HG02759 (cell line): ENCODE data around the gene R3HDM1.
A peak's percentile ranks its signal among the peaks of the same experiment; 100 is the strongest.
"Not testable (repeated sequence)": the region's sequence is repeated elsewhere in the genome, so short reads cannot be mapped to it uniquely, and the experiment has no call there.

Experiments
- ATAC-seq: cut with Tn5 transposase; IDR thresholded peaks from one replicate; pipeline ENCODE4 v1.9.1; 2021; ENCODE audit warnings: mild to moderate bottlenecking, moderate library complexity; ENCODE audit not compliant: unreplicated experiment

Gene R3HDM1

GRCh38 chr2:135637456-135638087 is 106.3 kb downstream of the R3HDM1 start:
- ATAC-seq, result peak; percentile 87

- no peak for ATAC-seq
These were observed 107.5 kb downstream of the R3HDM1 start for GRCh38 chr2:135638825-135639224.

DNA sequence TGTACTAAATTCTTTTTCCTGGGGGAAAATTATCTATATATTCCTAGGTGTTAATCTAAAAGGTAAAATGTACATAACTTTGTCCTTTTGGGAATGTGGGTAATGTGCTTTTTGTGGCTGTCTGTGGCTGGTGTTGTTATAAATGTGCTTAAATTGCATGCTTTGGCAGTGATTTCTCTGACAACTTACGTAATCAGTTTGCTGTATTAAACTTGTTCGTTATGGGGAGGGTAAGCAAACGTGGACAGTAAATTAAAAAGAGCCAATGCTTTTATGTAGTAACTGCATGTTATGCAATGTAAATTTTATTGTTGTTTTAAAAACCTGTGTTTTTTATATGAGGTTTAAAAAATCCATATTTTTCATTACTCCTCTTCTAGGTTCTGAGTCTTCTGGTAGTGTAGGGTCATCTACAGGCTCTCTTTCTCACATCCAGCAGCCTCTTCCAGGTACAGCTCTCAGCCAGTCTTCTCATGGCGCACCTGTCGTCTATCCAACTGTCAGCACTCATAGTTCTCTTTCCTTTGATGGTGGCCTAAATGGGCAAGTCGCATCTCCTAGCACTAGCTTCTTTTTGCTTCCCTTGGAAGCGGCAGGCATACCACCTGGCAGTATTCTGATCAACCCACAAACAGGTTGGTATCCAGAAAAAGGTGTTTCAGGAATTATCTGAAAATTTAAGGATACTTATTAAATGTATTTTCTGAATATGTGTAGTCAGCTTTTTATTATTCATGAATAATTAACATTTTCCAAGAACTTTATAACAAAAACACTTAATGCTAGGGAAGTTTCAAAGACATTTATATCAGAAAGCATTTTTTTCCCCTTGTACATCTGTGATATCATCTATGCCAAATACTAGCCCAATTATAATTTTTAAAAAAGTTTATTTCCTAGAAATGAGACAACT is 110.1 kb downstream of the R3HDM1 start:
- no peak for ATAC-seq

DNA sequence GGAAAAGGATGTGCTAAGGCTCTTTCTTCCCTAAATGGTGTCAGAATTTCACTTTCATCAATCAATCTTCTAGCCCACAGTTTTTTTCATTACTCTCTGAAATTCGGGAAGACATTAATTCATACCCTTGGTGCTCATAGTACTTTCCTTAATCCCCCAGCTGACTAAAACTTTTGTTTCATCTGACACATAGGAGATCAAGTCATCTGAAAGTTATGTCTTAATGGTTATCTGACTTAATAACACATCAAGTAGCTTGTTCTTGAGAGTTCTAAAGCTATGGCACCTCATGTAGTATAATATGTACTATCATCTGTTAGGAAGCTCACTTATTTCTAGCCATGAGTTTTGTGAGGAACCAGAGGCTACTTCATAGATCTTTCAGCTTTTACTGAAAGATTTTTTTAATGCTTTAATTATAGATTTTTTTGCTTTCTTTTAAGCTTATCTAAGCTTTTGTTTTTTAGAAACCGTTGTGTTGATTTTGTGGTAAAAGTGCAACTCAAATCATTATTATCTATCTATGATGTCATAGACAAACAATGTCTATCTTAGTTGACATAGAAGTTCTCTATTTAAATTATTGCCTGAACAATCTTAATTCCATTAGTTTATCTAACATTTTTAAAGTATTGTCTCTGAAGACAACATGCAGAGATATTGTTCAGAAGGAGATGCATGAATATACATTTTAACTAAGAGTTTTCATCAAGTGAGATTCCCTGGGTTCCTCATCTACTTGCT is 116.7 kb downstream of the R3HDM1 start:
- no peak for ATAC-seq

- ATAC-seq, result no peak
These were observed 119.4 kb downstream of the R3HDM1 start for GRCh38 chr2:135650721-135651120.

- ATAC-seq, result no peak
These were observed 120.4 kb downstream of the R3HDM1 start for GRCh38 chr2:135651717-135652116.

GRCh38 chr2:135654239-135654638 is 123.0 kb downstream of the R3HDM1 start:
- ATAC-seq, result not testable (repeated sequence)

GRCh38 chr2:135657806-135658582 is 126.7 kb downstream of the R3HDM1 start:
- no peak for ATAC-seq

- no peak for ATAC-seq
These were observed 130.8 kb downstream of the R3HDM1 start for GRCh38 chr2:135662088-135662487.

- ATAC-seq, result no peak
These were observed 131.9 kb downstream of the R3HDM1 start for GRCh38 chr2:135663148-135663700.

- peak; percentile 91 for ATAC-seq
These were observed 133.4 kb downstream of the R3HDM1 start for GRCh38 chr2:135664623-135665068.

DNA sequence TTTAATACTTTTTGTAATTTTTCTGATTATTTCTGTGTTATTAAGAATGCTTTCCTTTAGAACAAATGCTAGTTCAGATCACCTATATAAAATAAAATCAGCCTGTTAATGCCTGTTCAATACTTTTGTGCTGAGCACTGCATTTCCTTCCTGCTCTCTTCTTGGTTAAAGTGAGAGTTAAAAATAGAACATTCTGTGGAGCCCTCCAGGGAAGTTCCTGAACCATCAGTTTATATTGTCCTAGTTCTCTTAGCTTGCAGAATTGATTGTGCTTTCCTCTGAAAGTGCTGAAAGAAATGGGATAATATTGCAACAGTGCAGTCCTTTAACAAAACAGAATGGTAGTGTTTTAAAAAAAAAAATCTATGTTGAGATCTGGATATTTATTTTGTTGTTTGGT is 135.8 kb downstream of the R3HDM1 start:
- ATAC-seq, result no peak

GRCh38 chr2:135674453-135674852 is 143.2 kb downstream of the R3HDM1 start:
- ATAC-seq, result no peak

- no peak for ATAC-seq
These were observed 144.7 kb downstream of the R3HDM1 start for GRCh38 chr2:135676031-135676430.

- ATAC-seq, result no peak
These were observed 147.8 kb downstream of the R3HDM1 start for GRCh38 chr2:135679125-135679524.

DNA sequence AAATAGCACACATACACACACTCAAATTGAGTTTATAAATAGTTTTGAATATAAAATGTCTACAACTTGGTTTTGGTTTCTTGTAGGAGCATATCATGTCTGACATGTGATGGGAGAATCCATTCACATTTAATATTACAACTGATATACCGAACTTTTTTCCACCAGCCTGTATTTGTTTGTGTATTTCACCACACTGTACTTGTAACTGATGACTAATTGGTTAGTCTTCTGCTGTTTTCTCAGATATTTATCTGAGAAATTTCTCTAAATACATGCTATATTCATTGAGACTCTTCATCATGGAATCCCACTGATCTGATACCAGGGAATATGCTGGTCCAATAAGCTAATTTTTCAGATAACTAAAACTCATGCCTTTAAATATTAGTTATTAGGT is 154.1 kb downstream of the R3HDM1 start:
- no peak for ATAC-seq

DNA sequence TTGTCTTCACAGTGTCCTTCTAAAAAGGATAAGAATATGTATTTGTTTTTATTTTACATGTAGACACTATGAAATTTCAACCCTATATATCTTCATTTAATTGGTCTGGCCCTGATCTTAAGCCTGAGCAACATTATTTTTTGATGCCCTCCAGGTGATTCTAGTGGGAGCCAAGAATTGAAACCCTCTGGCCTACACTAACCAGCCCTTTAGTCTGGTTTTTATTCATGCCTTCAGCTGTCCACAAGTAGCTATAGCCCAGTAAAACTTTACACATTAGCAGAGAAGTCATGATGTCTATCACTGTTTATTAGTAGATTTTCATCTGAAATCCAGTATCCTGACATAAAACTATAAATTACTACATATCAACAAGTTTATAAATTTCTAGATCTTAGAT is 157.7 kb downstream of the R3HDM1 start:
- no peak for ATAC-seq

- no peak for ATAC-seq
These were observed 158.4 kb downstream of the R3HDM1 start for GRCh38 chr2:135689679-135690078.

DNA sequence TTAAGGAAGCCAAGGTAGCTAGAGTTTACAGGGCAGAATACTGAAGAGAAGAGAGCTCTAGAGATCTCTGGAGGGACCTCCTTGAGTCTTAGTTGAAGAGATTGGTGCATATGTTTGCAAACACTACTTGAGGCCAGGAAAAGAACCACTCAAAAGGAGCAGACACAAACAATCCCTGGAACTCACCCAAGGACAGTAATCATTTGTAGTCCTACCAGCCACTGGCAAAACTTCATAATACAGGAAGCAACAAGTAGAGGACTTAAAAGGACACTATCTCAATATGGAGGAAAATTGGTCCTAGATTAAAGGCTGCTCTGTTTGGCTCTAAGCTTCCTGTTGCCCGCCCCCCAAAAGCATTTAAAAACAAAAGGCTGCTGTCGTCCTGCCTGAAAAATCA is 163.4 kb downstream of the R3HDM1 start:
- ATAC-seq, result no peak

DNA sequence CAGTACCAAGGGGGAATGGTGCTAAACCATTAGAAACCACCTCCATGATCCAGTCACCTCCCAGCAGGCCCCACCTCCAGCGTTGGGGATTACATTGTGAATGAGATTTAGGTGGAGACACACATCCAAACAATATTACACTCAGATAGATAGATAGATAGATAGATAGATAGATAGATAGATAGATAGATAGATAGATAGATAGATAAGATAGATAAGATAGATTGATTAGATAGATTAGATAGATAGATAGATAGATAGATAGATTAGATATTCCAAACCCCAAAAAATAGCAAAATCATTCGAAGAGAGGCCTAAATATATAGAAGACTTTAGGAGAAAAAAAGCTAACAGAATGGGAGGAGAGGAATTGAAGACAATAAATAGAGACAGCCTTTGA is 167.6 kb downstream of the R3HDM1 start:
- ATAC-seq, result no peak
